ENCODE measurements around the gene RNF212B.

Gene RNF212B

DNA sequence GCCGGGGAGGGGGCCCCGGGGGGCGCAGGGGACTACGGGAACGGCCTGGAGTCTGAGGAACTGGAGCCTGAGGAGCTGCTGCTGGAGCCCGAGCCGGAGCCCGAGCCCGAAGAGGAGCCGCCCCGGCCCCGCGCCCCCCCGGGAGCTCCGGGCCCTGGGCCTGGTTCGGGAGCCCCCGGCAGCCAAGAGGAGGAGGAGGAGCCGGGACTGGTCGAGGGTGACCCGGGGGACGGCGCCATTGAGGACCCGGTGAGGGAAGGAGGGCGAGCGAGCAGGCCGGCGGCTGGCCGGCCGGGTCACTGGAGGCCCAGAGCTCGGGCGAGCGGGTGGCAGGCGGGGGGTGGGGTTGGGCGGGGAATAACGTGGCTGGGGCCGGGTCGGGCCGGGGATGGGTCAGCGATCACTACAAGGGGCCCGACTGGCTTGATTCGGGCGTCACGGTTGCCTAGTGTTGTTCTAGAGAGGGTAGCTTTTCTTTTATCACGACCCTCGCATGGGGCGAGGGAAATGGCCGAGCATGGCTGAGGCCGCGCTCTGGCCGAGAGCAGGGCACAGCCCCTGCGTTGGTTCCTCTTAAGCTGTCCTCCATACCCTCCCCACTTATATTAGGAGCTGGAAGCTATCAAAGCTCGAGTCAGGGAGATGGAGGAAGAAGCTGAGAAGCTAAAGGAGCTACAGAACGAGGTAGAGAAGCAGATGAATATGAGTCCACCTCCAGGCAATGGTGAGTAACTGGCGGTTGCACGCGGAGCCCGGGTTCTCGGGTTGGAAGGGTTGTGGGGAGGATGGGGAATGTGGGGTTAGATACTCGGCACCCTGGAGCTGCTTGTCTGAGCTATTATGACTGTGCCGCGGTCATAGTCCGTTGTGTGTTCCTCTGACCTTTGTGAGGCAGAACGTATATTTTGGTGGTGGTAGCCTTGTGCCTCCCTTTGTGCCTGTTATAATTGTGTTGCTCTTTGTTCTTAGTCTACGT, 84.1 kb downstream of the RNF212B start:
- DNase-seq: peak; percentile 90

Data from NCI-H82 (cell line).